ENCODE measurements around the gene DYSF.

The DYSF gene

DNA sequence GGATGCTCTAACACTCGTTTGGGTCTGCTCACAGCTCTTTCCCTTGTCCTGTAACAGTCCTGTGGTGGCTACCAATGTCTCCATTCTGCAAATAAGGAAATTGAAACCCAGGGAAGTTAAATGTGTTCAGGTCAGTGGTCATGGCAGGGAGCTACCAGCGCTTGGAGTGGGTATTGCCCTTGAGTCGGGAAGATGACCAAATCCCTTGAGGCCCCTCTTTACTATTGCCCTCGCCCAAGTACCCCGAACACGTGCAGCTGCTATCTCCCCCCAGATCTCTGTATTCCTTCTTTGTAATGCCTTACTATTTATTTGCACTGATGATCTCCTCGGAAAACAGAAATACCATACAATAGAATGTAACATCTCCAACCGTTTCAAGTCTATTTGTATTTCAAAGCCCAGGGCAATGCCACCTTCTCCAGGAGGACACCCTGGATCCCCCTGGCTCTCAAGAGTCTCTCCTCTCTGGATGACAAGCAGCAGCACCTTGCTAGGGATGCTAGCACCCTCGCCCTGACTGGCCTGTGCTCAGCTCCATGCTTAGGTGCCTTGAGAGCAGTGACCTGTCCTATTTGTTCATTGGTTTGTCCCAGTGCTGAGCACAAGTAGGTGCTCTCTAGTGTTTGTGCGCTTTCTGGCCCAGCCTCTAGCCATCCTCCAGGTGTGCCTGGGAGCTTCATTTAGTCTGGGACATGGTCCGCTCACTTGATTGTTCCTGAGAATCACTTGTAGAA, 15.1 kb downstream of the DYSF start:
- Histone ChIP-seq H3K4me1 (ENCODE audit: control insufficient read depth in 1 of 2, insufficient read depth in 1 of 2, low read depth in 1 of 2, low read length in 1 of 2) (peaks cover 97 to 98% of the 10 kb centered on the region in 2 experiments), H3K27me3 (no peaks in the 10 kb centered on the region), H3K27ac (peak overlapping the region; percentile 77), H3K36me3 (peaks cover 30% of the 10 kb centered on the region), H3K9me3 (no peaks in the 10 kb centered on the region), H3K4me3 (ENCODE audit: low read depth in 1 of 2, low read length in 1 of 2) (no peak overlapping the region)
- TF ChIP-seq CTCF (IDR thresholded peaks at IDR 0.05) = no peak

GRCh38 chr2:71469403-71470398, 16.3 kb downstream of the DYSF start:
- H3K4me1 ChIP-seq (ENCODE audit: control insufficient read depth in 1 of 2, insufficient read depth in 1 of 2, low read depth in 1 of 2, low read length in 1 of 2) = peaks cover 97 to 98% of the 10 kb centered on the region in 2 experiments
- TF ChIP-seq CTCF (IDR thresholded peaks at IDR 0.05) = no peak
- H3K4me3 ChIP-seq (ENCODE audit: low read depth in 1 of 2, low read length in 1 of 2) = peak overlapping the region in 1 of 2 experiments; percentile 19
- H3K27ac ChIP-seq = peak overlapping the region; percentile 77
- H3K9me3 ChIP-seq = no peaks in the 10 kb centered on the region
- no peaks in the 10 kb centered on the region for H3K27me3 ChIP-seq
- H3K36me3 ChIP-seq = peaks cover 27% of the 10 kb centered on the region

GRCh38 chr2:71471276-71471675, 17.9 kb downstream of the DYSF start:
- TF ChIP-seq CTCF (IDR thresholded peaks at IDR 0.05) = no peak
- Histone ChIP-seq H3K4me1 (ENCODE audit: control insufficient read depth in 1 of 2, insufficient read depth in 1 of 2, low read depth in 1 of 2, low read length in 1 of 2) (peaks cover 97 to 98% of the 10 kb centered on the region in 2 experiments), H3K27me3 (no peaks in the 10 kb centered on the region), H3K4me3 (ENCODE audit: low read depth in 1 of 2, low read length in 1 of 2) (no peak overlapping the region), H3K9me3 (no peaks in the 10 kb centered on the region), H3K36me3 (peaks cover 35% of the 10 kb centered on the region), H3K27ac (peak overlapping the region; percentile 95)

DNA sequence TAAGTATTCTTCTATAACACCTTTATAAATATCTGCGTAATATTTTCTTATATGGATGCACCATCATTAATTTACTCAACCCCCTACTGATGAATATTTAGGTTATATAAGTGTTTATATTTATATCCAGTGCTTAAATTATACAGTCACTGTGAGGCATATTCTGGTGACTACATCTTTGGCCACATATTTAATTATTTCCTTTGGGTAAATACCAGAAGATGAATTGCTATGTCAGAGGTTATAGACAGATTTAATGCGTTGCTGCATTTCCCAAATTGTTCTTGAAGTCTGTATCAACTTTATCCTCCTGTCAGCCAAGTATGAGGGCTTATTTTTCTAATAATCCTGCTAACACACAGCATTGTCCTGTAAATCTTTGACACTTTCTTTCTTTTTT, 18.7 kb downstream of the DYSF start:
- Histone ChIP-seq H3K9me3 (no peaks in the 10 kb centered on the region), H3K36me3 (peaks cover 35% of the 10 kb centered on the region), H3K27me3 (no peaks in the 10 kb centered on the region), H3K4me3 (ENCODE audit: low read depth in 1 of 2, low read length in 1 of 2) (no peak overlapping the region), H3K4me1 (ENCODE audit: control insufficient read depth in 1 of 2, insufficient read depth in 1 of 2, low read depth in 1 of 2, low read length in 1 of 2) (peaks cover 97 to 98% of the 10 kb centered on the region in 2 experiments), H3K27ac (peak overlapping the region; percentile 95)
- no peak for TF ChIP-seq CTCF (IDR thresholded peaks at IDR 0.05)

DNA sequence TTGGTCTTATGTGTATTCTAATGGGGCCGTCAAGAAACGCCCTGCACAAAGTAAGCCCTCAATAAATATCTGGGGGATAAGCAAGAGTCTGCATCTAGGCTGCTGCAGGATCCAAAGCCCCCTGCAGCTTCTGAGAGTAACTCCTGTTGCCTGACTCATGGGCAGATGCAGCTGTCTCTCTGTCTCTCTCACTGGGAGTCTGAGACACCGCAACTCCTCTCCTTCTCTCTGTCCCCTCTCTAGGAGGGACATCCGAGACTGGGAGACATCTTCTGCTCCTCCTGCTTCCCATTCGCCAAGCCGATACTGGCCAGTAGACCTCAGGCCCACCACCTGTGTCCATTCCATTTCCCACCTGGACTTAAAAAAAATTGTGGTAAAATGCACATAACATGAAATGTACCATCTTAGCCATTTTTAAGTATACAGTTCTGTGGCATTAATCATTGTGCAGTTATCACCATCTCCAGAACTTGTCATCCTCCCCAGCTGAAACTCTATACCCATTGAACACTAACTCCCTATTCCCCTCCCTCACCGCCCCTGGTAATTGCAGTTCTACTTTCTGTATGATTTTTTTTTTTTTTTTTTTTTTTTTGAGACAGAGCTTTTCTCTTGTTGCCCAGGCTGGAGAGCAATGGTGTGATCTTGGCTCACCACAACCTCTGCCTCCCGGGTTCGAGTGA, 20.1 kb downstream of the DYSF start:
- H3K27ac ChIP-seq = peak overlapping the region; percentile 95

More for the DNA sequence above, 20.1 kb downstream of the DYSF start:
- TF ChIP-seq CTCF (IDR thresholded peaks at IDR 0.05) = no peak
- peaks cover 97 to 98% of the 10 kb centered on the region in 2 experiments for H3K4me1 ChIP-seq (ENCODE audit: control insufficient read depth in 1 of 2, insufficient read depth in 1 of 2, low read depth in 1 of 2, low read length in 1 of 2)
- H3K4me3 ChIP-seq (ENCODE audit: low read depth in 1 of 2, low read length in 1 of 2) = peak overlapping the region; percentile 54 to 55
- H3K36me3 ChIP-seq = peaks cover 26% of the 10 kb centered on the region
- H3K9me3 ChIP-seq = no peaks in the 10 kb centered on the region
- H3K27me3 ChIP-seq = no peaks in the 10 kb centered on the region
